GM19468 (cell line): ENCODE results near the gene CD177.
"Not testable (repeated sequence)": the region's sequence is repeated elsewhere in the genome, so short reads cannot be mapped to it uniquely, and the experiment has no call there.

Source experiments
- ATAC-seq: cut with Tn5 transposase; IDR thresholded peaks from one replicate; pipeline ENCODE4 v1.9.1; 2021; ENCODE audit warnings: mild to moderate bottlenecking, moderate library complexity, moderate number of reproducible peaks; ENCODE audit not compliant: unreplicated experiment; ENCODE audit errors: extremely low read depth

CD177 gene

DNA sequence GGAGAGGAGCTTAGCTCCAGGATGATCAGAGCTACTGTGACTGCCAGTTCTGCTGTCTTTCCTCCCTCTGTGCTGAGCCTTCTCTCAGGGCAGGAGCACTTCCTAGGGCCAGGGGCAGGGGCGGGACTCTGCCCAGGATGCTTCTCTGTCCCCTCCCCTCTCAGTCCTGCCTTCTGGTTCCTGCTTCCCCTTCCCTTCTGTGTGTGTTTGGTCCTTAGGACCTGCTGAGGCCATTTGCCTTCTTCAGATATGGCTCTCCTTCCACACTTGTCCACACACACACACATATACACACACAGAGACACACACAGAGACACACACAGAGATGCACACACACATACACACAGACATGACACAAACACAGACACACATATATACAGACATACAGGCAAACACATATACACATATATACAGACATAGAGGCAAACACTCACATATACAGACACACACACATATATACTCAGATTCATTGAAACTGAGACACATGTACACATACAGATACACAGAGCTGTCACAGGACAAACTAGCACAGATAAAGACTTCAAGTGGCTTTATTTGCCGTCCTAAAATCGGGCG, 22.0 kb upstream of the CD177 start:
- ATAC-seq = no peak

DNA sequence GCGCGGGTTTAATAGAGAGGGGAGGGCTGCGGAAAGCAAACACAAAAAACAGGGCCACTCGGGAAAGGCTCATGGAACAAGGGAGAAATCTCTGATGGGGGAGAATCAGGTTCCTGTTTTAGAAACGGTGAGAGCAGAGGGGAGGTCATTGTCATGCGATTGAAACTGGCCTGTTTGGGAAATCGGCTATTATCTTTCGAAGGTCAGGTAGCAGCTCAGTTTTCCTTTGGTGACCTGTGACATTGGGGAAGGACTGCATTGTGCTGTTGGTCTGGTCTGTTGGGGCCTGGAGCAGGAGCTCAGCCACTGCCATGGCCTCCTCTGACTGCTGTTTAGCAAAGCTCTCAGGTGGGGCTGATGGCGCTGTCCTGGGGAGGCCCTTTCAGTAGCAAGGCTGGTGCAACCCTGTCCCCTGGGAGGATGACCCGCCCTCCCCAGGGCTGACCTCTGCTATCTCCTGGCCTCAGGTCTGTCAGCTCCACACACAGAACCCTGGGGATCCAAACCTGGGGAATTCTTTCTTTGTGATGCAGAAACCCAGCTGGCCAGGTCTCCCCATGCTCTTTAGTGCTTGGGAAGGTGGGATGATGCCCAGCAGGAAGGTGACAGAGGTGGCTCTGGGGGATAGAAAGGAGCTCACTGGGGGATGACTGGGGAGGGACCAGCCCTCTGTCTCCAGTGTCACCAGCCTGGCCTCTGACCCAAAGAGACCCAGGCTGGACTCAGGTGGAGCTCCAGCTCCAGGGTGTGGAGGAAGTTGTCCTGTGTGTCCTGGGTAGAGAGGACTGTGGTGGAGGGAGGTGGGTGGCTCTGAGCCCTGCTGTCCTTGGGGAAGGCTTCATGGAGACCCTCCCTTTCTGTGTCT, 21.2 kb upstream of the CD177 start:
- ATAC-seq = no peak

DNA sequence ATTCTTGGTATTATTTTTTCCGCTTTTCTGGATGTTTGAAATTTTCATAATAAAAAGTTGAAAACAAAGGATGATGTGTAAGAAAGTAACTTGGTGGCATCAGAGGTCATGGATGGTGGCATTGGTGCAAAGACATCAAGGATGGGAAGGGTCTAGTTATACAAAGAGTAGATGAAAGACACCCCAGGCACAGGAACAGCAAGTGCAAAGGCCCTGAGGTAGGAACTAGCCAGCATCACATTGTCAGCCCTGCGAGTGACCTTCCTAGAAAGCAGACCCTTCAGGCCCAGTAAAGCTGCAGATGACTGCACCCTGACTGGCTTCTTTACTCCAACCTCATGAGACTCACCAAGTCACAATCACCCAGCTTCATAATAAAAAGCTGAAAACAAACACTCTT, 17.0 kb upstream of the CD177 start:
- not testable (repeated sequence) for ATAC-seq

GRCh38 chr19:43337737-43338136, 15.7 kb upstream of the CD177 start:
- ATAC-seq = no peak

GRCh38 chr19:43338530-43338929, 15.0 kb upstream of the CD177 start:
- ATAC-seq = no peak

- ATAC-seq = not testable (repeated sequence)
Observed at GRCh38 chr19:43339243-43339930, 14.1 kb upstream of the CD177 start.

DNA sequence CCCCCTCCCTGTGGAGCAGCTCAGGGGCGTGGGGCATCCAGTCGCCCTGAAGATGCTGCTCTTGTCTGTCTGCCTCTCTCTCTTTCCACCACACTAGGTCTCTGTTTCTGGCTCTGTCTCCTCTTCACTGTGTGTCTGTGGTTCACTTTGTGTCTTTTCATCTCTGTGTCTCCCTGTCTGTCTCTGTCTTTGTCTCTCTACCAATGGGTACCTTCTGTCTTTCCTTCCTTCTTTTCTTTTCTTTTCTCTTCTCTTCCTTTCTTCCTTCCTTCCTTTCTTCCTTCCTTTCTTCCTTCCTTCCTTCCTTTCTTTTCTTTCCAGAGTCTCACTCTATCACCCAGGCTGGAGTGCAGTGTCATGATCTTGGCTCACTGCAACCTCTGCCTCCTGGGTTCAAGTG, 13.4 kb upstream of the CD177 start:
- not testable (repeated sequence) for ATAC-seq

DNA sequence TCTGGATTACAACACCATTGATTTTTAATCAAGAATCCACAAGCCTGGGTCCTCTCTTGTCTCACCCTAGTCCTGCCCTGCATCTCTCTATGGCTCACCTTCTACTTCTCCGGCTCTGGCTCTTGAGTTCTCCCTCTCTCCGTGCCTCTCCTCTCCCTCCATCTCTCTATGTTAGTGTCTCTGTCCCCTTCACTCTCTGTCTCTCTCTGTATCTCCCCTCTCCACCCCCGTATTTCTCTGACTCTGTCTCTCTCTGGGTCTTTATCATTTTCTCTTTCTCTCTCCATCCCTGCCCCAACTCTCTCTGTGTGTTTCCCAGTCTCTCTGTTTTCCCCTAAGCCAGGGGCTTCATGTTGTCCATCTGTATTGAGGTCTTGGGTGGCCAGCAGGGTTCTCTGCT, 12.4 kb upstream of the CD177 start:
- ATAC-seq = not testable (repeated sequence)

- not testable (repeated sequence) for ATAC-seq
Observed at GRCh38 chr19:43342104-43342503, 11.4 kb upstream of the CD177 start.

DNA sequence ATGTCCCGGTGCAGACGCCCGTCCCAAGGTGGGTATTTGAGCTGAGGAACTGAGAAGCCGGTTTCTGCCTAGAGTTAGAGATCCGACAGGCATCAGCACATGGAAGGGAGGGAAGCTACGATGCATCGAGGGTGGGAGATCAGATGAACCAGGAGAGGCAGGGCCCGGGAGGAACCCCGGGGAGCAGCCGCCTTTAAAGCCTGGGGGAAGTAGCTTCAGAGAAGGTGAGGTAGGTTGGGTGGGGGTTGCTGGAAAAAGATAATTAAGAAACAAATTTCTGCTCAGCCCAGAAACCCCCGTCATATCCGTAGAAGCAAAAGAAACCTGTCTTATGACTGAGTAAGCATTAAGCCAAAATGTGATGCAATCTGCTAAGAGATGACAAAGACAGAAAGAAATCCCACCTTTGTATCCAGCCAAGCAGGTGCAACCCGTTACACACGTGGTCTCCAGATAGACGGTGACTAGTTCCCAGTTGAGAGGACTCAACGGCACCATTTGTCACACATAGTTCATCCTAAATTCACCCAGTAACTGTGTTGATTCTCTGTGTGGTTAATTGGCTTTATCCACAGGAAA, 9.1 kb upstream of the CD177 start:
- not testable (repeated sequence) for ATAC-seq

GRCh38 chr19:43349813-43350212, 3.7 kb upstream of the CD177 start:
- not testable (repeated sequence) for ATAC-seq

- no peak for ATAC-seq
Observed at GRCh38 chr19:43351998-43352746, 1.3 kb upstream of the CD177 start.

- ATAC-seq = no peak
Observed at GRCh38 chr19:43354305-43354627, 780 bp downstream of the CD177 start.

DNA sequence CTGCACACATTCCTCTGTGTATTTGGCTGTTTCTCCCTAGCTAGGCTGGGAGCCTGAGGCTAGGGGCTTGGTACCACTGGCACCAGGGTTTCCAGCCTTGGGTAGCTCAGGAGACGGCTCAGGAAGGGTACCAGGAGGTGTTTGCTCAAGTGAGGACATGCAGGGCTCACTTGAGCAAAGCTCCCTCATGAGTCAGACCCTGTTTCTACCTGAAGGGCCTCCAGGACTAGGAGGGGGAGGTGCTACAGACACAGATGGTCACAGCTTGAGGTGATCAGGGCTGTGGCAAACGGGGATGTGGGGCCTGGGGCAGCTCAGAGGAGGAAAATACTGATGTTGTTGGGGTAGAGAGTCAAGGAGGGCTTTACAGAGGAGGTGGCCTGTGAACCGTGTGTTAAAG, 3.3 kb downstream of the CD177 start:
- not testable (repeated sequence) for ATAC-seq

GRCh38 chr19:43362179-43362578, 8.7 kb downstream of the CD177 start:
- ATAC-seq = no peak

DNA sequence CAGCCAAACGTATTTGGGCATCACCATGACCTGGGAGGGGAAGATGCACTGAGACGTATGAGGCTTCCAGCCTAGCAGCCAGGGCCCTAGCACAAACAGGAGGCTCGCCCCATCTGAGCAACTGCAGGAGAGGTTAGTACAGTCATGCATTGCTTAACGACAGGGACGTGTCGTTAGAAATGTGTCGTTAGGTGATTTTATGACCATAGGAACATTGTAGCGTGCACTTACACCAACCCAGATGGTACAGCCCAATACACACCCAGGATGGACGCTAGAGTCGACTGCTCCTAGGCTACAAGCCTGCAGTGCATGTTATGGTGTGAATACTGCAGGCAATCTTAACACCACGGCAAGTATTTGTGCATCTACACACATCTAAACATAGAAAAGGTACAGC, 9.3 kb downstream of the CD177 start:
- ATAC-seq = no peak

DNA sequence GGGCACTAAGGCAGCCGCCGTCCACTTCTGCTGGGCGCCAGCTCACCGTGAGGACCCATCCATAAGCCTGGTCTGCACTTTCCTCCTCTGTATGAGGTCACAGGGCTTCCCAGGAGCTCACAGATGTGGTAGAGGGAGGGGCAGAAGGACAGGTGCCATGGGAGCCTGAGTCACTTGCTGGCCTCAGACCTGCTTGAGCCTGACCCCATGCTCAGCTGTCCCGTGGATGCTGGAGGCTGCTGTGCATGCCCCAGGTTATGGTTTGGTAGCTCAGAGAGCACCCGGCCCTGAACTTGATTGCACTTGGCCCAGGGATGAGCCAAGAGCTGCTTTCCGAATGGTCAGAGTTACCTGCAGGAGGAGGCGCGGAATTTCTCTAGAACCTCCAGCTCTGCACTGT, 12.2 kb downstream of the CD177 start:
- ATAC-seq = not testable (repeated sequence)

GRCh38 chr19:43367822-43368221, 14.3 kb downstream of the CD177 start:
- ATAC-seq = no peak

GRCh38 chr19:43368897-43369296, 15.4 kb downstream of the CD177 start:
- ATAC-seq = not testable (repeated sequence)

- ATAC-seq = no peak
Observed at GRCh38 chr19:43371909-43372308, 18.4 kb downstream of the CD177 start.
